Type B pancreatic cell (in vitro differentiated cells): ENCODE measurements around the gene FNBP1L. TPM values are rescaled to one million over a fixed set of nuclear protein-coding genes. Genes with fewer than 3 reads are reported as not detected.

Experiments
- DNase-seq: peaks from one replicate; pipeline ENCODE4 v3.0.0; 2021; ENCODE audit warnings: mixed read lengths; ENCODE audit not compliant: unreplicated experiment; ENCODE audit errors: extremely low spot score
- H3K27ac Mint-ChIP-seq: 2 replicates; pipeline ENCODE4 v1.8.0; 2021; ENCODE audit warnings: mild to moderate bottlenecking, mixed read lengths
- H3K27me3 Mint-ChIP-seq: 2 replicates; pipeline ENCODE4 v1.8.0; 2021; ENCODE audit warnings: mixed read lengths
- H3K36me3 Mint-ChIP-seq: 2 replicates; pipeline ENCODE4 v1.8.0; 2021; ENCODE audit warnings: mixed read lengths
- H3K4me1 Mint-ChIP-seq: one replicate; pipeline ENCODE4 v1.8.0; 2021; ENCODE audit warnings: mixed read lengths; ENCODE audit not compliant: unreplicated experiment
- H3K4me3 Mint-ChIP-seq: 2 replicates; pipeline ENCODE4 v1.8.0; 2021; ENCODE audit warnings: mild to moderate bottlenecking, mixed read lengths
- H3K9me3 Mint-ChIP-seq: 2 replicates; pipeline ENCODE4 v1.8.0; 2021; ENCODE audit warnings: mixed read lengths
- total RNA-seq: library from RNA; stranded (reverse); gene quantifications from 2 replicates; pipeline ENCODE4 v1.2.1, GENCODE V29; 2021; ENCODE audit warnings: low replicate concordance
- TF ChIP-seq, protein P1 (sequence below): fragments of 200-600 bp; sonication (generic); conservative IDR thresholded peaks from 2 replicates; pipeline ENCODE4 v1.5.0; 2021; ENCODE audit warnings: antibody characterized with exemption, mild to moderate bottlenecking

Gene FNBP1L
- total RNA-seq, 1 donor from 2014 or later: 74.7 TPM

DNA sequence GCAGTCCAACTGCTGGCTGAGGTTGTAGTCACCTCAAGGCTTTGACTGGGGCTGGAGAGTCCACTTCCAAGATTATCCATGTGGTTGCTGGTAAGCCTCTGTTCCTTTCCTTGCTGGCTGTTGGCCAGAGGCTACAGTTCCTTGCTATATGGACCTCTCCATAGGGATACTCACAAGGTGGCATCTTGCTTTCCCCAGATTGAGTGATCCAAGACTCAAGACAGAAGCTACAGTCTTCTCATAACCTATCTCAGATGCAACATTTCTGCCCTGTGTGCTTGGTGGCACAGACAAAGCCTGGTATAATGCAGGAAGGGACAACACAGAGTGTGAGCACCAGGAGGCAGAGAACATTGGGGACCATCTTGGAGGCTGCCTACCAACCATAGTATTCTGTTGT is 111.8 kb downstream of the FNBP1L start:
- DNase-seq: no peak
- H3K4me3 Mint-ChIP-seq: no peak overlapping the region
- H3K36me3 Mint-ChIP-seq: peaks cover 56% of the 10 kb centered on the region
- peaks cover 7% of the 10 kb centered on the region for H3K9me3 Mint-ChIP-seq
- TF ChIP-seq, protein P1, sequence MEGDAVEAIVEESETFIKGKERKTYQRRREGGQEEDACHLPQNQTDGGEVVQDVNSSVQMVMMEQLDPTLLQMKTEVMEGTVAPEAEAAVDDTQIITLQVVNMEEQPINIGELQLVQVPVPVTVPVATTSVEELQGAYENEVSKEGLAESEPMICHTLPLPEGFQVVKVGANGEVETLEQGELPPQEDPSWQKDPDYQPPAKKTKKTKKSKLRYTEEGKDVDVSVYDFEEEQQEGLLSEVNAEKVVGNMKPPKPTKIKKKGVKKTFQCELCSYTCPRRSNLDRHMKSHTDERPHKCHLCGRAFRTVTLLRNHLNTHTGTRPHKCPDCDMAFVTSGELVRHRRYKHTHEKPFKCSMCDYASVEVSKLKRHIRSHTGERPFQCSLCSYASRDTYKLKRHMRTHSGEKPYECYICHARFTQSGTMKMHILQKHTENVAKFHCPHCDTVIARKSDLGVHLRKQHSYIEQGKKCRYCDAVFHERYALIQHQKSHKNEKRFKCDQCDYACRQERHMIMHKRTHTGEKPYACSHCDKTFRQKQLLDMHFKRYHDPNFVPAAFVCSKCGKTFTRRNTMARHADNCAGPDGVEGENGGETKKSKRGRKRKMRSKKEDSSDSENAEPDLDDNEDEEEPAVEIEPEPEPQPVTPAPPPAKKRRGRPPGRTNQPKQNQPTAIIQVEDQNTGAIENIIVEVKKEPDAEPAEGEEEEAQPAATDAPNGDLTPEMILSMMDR: no peak
- peaks cover 8% of the 10 kb centered on the region for H3K4me1 Mint-ChIP-seq
- no peaks in the 10 kb centered on the region for H3K27me3 Mint-ChIP-seq
- H3K27ac Mint-ChIP-seq: peak overlapping the region; percentile 22

DNA sequence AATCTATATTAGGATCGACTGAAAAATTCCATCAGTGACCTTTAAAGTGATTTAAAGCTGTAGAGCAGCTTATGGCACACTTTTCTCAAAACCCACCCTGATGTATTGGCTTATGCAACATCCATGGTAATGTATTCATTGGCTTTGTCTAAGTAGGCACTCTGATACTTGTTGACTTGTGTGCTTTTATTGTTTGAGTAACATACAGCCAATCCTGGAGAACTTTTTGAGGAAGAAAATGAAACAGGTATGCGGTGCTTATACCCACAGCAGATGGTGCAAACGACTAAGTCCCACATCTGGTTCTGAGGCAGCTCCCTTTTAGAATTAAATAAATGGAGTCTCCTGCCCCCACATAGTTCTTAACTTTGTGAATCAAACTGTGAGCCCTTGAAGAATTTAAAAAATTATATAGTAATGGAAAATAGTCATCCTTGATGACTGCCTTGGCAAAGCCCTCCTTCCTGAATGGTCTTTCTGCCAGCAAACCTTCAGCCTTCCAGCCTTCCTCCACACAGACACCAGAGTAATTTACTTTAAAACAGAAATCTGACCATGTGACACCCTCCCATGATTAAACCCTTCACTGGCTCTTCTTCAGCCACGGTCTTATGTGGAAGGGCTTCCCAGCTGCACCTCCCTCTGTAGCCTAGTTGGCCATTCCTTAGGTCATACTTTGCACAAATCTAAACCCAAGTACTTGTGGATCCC is 117.7 kb downstream of the FNBP1L start:
- TF ChIP-seq, protein P1: no peak
- no peak for DNase-seq
- no peaks in the 10 kb centered on the region for H3K9me3 Mint-ChIP-seq
- H3K4me1 Mint-ChIP-seq: peaks cover 27% of the 10 kb centered on the region
- peaks cover 55% of the 10 kb centered on the region for H3K36me3 Mint-ChIP-seq
- peak overlapping the region; percentile 58 for H3K27ac Mint-ChIP-seq
- H3K27me3 Mint-ChIP-seq: no peaks in the 10 kb centered on the region
- no peak overlapping the region for H3K4me3 Mint-ChIP-seq

DNA sequence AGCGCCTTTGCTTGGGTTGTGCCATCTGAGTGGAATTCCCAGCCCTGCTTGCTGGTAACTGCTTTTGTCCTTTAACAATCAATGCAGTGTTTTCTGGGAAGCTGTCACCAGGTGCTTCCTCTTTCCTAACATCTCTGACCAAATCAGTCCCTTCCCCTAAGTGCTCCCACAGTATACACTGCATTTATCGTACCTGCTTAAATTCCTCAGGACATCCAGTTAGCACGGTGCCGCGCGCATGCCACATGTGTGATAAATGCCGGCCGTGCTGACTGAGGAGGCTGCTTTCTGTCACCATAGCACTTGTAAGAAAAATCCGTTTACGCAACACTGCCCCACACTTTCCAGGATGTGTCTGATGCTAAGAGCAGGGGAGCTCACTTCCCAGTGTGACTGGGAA is 118.3 kb downstream of the FNBP1L start:
- DNase-seq: no peak
- no peaks in the 10 kb centered on the region for H3K27me3 Mint-ChIP-seq

DNA sequence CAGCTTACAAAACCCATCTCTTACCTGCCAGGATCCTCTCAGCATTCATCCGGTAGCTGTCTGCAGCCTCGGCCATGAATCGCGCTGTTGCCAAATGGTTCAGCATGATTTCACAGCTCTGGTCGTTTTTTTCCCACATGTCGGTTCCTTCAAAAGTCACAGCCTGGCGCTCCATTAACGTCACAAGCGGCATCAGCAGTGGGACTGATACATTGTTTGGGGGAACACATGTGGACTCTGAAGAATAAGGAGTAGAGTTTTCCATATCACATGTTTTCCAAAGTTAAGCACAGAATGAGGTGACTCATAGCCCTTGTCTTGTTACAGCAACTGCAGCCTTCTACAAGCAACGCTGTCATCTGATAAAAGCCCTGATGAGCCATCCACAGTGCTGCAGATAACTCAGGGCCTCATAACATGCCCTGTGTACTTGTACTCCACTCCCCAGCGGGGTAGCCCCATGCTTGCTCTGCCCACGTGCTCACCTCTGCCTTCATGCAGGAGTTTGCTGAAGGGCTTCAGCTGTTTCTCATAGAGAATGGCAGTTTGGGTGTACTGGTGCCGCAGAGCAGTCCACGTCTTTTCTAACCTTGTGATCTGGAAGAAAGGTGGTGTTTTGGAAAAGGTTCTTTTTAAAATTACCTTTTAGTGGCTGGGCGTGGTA is 119.5 kb downstream of the FNBP1L start:
- peak overlapping the region; percentile 86 for H3K27ac Mint-ChIP-seq

More for the DNA sequence above, 118.3 kb downstream of the FNBP1L start:
- TF ChIP-seq, protein P1: no peak
- Mint-ChIP-seq H3K4me1 (peaks cover 27% of the 10 kb centered on the region), H3K4me3 (no peak overlapping the region), H3K9me3 (no peaks in the 10 kb centered on the region), H3K27ac (peak overlapping the region; percentile 58), H3K36me3 (peaks cover 54% of the 10 kb centered on the region)

DNA sequence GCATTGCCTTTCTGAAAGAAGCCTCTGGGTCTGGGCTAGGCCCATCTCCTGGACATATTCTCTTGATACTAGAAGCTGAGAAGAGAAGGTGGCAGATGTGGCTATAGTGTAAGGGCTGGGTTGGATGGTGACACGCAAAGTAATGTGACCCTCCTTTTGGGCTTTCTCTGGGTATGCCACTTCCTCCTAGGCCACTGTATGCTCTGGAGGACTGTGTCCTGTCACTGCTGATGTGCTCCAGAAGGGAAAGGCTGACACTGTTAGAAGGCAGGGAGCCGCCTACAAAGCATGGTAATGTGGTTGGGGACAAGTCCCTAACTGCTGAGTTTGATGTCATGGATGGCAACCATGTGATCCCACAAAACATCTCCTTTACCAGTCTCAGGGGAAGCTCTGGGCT is 121.6 kb downstream of the FNBP1L start:
- Mint-ChIP-seq H3K27me3 (no peaks in the 10 kb centered on the region), H3K36me3 (peaks cover 56% of the 10 kb centered on the region), H3K27ac (peak overlapping the region; percentile 83), H3K9me3 (no peaks in the 10 kb centered on the region), H3K4me3 (no peak overlapping the region), H3K4me1 (peaks cover 45% of the 10 kb centered on the region)
- DNase-seq: no peak
- TF ChIP-seq, protein P1: no peak

More for the DNA sequence above, 119.5 kb downstream of the FNBP1L start:
- no peaks in the 10 kb centered on the region for H3K9me3 Mint-ChIP-seq
- TF ChIP-seq, protein P1: no peak
- peaks cover 31% of the 10 kb centered on the region for H3K4me1 Mint-ChIP-seq
- H3K4me3 Mint-ChIP-seq: peak overlapping the region; percentile 58
- DNase-seq: no peak
- no peaks in the 10 kb centered on the region for H3K27me3 Mint-ChIP-seq
- peaks cover 54% of the 10 kb centered on the region for H3K36me3 Mint-ChIP-seq
